H7 (cell line): ENCODE results near the gene IQGAP1. TPM values are rescaled to one million over a fixed set of nuclear protein-coding genes. Genes with fewer than 3 reads are reported as not detected.
"Not testable (repeated sequence)": the region's sequence is repeated elsewhere in the genome, so short reads cannot be mapped to it uniquely, and the experiment has no call there.

Source experiments
- DNase-seq: peaks from one replicate; pipeline ENCODE4 v3.0.0; 2012
- H3K27me3 ChIP-seq: 2 replicates; pipeline ENCODE4 v1.6.0; 2011; ENCODE audit warnings: mild to moderate bottlenecking, low read length; ENCODE audit not compliant: control insufficient read depth, insufficient read depth
- H3K36me3 ChIP-seq: replicated peaks from 2 replicates; pipeline ENCODE4 v1.5.1; 2011; ENCODE audit warnings: low read length; ENCODE audit not compliant: control insufficient read depth, insufficient read depth
- H3K4me3 ChIP-seq: 2 replicates; pipeline ENCODE4 v1.5.1; 2011; ENCODE audit warnings: low read depth, mild to moderate bottlenecking, control low read depth, low read length, moderate library complexity; ENCODE audit not compliant: insufficient read depth
- total RNA-seq: library from RNA; depleted of rRNA; stranded (reverse); fragments of >200 nt; shearing (Covaris generic); gene quantifications from 2 replicates; pipeline ENCODE4 v1.2.3, GENCODE V29; 2014

The IQGAP1 gene
- total RNA-seq, 1 experiment from 2014 or later = 74.7 TPM

DNA sequence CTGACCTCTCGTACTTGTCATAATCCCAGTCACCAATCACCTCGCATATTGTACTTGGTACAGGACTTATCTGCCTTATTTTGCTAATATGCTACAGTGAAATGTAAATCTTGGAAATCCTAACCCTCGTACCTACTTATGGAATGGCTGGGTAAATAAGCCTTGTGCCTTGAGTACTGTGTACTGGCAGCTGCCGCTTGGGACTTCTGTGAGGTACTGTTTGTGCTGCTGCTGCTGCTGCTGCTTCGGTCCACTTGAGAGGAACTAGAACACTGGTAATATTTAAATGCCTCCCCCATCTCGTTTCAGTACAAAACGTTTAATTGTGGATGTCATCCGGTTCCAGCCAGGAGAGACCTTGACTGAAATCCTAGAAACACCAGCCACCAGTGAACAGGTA, 99.1 kb downstream of the IQGAP1 start:
- no peak overlapping the region for H3K4me3 ChIP-seq
- peaks cover 29% of the 10 kb centered on the region for H3K36me3 ChIP-seq
- DNase-seq = no peak
- no peaks in the 10 kb centered on the region for H3K27me3 ChIP-seq

DNA sequence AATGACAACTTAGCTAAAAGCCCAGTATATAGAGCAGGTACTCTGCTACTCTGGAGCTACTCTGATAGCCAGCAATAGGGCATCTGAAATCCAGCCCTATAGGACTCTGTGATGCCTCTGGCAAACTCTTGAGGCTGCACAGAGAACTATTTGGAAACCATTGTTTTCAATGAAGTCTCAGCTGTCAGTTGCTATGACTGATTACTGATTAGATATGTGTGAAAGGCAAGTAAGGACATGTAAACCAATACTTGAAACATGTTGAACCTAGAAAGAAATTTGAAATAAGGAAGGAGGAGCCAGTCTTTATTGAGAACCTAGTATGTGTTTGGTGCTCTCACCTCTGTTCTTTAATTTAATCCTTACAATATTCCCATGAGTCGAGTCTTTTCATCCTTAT, 101.5 kb downstream of the IQGAP1 start:
- no peak for DNase-seq
- Histone ChIP-seq H3K4me3 (no peak overlapping the region), H3K27me3 (no peaks in the 10 kb centered on the region), H3K36me3 (peaks cover 25% of the 10 kb centered on the region)

DNA sequence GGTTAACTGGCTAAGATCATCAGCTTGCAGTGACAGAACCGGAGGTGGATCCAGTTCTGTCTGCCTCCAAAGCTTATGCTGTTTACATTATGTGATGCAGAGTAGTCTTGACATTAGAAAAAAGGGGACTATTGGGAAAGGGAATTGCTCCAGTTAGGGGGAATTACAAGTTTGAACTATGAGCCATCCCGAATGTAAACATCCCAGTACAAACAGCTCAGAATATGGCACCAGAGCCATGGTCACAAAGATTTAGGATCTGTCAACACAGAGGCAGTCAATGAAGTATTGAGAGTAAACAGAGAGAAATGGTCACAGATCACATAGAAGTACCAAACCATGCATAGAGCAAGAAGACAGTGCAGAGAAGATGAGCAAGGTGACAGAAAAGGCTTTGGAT, 101.9 kb downstream of the IQGAP1 start:
- peaks cover 25% of the 10 kb centered on the region for H3K36me3 ChIP-seq
- no peak overlapping the region for H3K4me3 ChIP-seq
- DNase-seq = no peak
- H3K27me3 ChIP-seq = no peaks in the 10 kb centered on the region

DNA sequence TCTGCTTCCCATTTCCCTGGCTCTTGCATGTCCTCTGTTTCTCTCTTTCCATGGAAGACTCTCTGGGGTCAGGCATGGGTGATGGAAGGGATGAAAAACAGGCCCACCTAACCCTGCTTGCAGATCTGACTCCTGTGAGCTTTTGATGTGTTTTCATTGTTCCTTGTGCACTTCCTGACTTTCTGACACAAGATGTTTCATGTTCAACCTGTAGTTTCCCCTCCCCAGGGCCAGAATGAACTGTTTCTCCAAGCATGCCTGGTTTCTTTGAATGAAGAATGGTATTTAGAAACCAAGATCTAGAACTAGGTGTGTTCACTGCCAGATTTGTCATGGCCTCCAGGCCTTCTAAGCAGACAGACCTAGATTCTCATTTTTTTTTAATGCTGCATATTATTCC, 105.6 kb downstream of the IQGAP1 start:
- Histone ChIP-seq H3K4me3 (no peak overlapping the region), H3K36me3 (peaks cover 18% of the 10 kb centered on the region), H3K27me3 (no peaks in the 10 kb centered on the region)
- no peak for DNase-seq

DNA sequence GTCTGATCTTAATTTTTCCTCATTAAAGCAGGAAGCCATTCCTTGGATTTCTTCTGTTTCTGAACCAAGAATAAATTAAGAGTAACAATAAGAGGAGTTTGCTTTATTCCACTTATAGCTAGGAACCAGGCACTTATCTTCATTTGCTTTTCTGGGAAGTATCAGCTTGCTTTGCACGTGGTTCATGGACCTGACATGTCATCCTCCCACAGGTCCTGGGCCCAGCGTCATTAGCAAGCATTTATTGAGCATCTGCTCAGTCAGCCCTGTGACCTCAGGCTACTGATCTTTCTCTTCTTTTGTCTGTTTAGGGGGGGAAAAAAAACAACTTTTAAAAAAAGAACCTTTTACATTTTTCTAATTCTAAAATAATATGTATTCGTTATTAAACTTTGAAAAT, 107.0 kb downstream of the IQGAP1 start:
- Histone ChIP-seq H3K27me3 (no peaks in the 10 kb centered on the region), H3K4me3 (no peak overlapping the region), H3K36me3 (peaks cover 19% of the 10 kb centered on the region)
- DNase-seq = no peak

DNA sequence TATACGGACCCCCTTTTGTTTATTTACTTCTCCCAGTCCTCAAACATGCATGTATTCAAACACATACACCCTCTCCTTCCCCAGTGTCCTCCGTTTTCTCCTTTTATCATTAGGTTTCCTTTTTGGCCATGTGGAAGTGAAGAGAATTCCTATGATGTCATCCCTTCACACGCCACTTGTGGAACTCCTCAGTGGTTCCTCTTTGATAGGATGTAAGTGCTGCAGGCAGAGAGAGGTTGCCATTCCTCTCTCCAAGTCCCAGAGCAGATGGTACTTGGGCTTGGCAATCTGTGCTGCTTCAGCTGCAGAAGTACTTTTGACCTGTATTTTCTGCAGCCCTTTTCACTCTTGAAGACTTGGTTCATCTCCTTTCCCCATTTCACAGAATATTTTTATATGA, 108.7 kb downstream of the IQGAP1 start:
- H3K4me3 ChIP-seq = no peak overlapping the region
- H3K36me3 ChIP-seq = peaks cover 13% of the 10 kb centered on the region
- no peaks in the 10 kb centered on the region for H3K27me3 ChIP-seq
- no peak for DNase-seq

DNA sequence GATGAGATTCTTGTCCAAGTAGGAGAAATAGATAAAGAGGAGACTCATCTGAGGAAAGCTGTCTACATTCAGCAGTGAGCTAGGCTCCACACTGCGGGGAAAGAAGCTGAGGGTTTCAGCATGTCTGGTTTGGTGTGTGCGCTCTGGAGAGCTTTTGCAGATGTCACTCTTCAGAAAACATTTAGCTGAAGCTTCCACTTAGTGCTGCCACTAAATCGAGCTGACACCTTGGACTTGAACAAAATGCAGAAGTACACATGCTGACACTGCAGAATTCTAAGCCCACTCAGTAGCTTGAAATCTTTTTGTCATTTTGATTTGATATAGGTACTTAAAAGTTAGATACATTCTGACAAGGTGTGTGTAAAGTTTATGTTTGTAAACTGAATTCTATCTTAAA, 109.3 kb downstream of the IQGAP1 start:
- Histone ChIP-seq H3K4me3 (no peak overlapping the region), H3K27me3 (no peaks in the 10 kb centered on the region), H3K36me3 (peaks cover 13% of the 10 kb centered on the region)
- no peak for DNase-seq

DNA sequence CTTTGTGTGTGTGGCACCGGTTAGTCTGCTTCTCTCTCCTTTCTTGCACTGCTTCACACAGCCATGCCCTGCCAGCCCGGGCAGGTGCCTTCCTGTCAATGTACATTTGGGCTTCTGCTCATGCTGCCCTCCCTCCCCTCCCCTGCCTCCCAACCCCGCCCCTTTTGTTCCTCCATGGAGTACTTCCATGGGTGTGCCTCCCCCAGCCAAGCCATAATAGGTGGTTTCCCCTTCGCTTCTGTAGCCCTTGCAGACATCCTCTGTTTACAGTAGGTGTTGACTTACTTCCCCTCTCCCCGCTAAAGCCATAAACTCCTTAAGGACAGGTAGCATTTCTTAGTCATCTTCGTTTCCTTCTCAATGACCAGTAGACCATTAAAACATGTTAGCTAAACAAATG, 109.9 kb downstream of the IQGAP1 start:
- Histone ChIP-seq H3K27me3 (no peaks in the 10 kb centered on the region), H3K4me3 (no peak overlapping the region), H3K36me3 (peaks cover 12% of the 10 kb centered on the region)
- DNase-seq = peak; percentile 35

DNA sequence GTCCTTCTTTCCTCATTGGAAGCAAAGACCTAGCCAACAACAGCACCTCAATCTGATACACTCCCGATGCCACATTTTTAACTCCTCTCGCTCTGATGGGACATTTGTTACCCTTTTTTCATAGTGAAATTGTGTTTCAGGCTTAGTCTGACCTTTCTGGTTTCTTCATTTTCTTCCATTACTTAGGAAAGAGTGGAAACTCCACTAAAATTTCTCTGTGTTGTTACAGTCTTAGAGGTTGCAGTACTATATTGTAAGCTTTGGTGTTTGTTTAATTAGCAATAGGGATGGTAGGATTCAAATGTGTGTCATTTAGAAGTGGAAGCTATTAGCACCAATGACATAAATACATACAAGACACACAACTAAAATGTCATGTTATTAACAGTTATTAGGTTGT, 112.1 kb downstream of the IQGAP1 start:
- DNase-seq = no peak
- H3K36me3 ChIP-seq = peaks cover 10% of the 10 kb centered on the region
- no peaks in the 10 kb centered on the region for H3K27me3 ChIP-seq
- no peak overlapping the region for H3K4me3 ChIP-seq

DNA sequence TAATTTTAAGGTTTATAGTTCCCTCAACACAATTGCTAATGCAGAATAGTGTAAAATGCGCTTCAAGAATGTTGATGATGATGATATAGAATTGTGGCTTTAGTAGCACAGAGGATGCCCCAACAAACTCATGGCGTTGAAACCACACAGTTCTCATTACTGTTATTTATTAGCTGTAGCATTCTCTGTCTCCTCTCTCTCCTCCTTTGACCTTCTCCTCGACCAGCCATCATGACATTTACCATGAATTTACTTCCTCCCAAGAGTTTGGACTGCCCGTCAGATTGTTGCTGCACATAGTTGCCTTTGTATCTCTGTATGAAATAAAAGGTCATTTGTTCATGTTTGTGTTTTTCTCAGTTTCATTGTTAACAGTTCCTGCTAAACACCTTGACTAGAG, 113.9 kb downstream of the IQGAP1 start:
- Histone ChIP-seq H3K27me3 (no peaks in the 10 kb centered on the region), H3K36me3 (peaks cover 10% of the 10 kb centered on the region), H3K4me3 (no peak overlapping the region)
- DNase-seq = no peak

DNA sequence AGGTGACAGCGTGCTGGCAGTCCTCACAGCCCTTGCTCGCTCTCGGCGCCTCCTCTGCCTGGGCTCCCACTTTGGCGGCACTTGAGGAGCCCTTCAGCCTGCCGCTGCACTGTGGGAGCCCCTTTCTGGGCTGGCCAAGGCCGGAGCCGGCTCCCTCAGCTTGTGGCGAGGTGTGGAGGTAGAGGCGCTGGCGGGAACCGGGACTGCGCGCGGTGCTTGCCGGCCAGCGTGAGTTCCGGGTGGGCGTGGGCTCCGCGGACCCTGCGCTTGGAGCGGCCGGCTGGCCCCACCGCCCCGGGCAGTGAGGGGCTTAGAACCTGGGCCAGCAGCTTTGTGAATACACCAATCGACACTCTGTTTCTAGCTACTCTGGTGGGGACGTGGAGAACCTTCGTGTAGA, 122.7 kb downstream of the IQGAP1 start:
- not testable (repeated sequence) for H3K4me3 ChIP-seq, H3K27me3 ChIP-seq, DNase-seq, H3K36me3 ChIP-seq

DNA sequence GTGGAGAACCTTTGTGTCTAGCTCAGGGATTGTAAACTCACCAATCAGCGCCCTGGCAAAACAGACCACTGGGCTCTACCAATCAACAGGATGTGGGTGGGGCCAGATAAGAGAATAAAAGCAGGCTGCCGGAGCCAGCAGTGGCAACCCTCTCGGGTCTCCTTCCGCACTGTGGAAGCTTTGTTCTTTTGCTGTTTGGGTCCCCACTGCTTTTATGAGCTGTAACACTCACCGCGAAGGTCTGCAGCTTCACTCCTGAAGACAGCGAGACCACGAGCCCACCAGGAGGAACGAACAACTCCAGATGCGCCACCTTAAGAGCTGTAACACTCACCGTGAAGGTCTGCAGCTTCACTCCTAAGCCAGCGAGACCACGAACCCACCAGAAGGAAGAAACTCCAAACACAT, 123.2 kb downstream of the IQGAP1 start:
- H3K27me3 ChIP-seq, DNase-seq, H3K36me3 ChIP-seq, H3K4me3 ChIP-seq: not testable (repeated sequence)

DNA sequence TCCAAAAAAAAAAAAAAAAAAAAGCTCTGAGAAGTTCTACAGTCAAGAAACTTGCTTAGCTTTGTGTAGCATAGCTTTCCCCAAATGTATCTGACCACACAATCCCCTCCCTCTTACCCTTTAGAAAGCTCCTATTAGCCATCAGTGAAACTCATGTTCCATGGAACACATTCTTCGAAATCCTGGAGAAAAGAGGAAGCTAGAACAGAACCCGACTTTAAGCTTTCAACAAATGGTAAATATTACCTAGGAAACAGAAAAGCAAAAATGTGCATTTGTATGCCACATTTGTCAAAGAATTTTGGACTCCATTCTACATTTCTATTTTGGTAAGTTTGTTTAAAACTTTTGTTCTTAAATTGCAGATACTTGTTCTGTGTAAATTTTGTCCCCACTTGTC, 124.2 kb downstream of the IQGAP1 start:
- no peak overlapping the region for H3K4me3 ChIP-seq
- no peak for DNase-seq
- H3K27me3 ChIP-seq = no peaks in the 10 kb centered on the region
- H3K36me3 ChIP-seq = no peaks in the 10 kb centered on the region

DNA sequence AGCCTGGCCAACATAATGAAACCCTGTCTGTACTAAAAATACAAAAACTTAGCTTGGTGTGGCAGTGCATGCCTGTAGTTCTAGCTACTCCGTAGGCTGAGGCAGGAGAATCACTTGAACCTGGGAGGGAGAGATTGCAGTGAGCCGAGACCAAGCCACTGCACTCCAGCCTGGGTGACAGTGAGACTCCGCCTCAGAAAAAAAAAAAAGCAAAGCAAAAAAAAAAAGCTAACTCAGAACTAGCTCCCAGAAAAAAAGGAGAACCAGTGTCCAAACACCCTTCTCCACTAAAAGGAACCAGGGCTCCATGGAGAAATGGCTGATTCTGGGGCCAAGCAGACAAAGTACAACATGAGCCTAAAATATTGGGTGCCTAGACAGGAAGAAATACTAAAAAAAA, 124.9 kb downstream of the IQGAP1 start:
- H3K36me3 ChIP-seq = no peaks in the 10 kb centered on the region
- H3K4me3 ChIP-seq = no peak overlapping the region
- no peak for DNase-seq
- no peaks in the 10 kb centered on the region for H3K27me3 ChIP-seq

DNA sequence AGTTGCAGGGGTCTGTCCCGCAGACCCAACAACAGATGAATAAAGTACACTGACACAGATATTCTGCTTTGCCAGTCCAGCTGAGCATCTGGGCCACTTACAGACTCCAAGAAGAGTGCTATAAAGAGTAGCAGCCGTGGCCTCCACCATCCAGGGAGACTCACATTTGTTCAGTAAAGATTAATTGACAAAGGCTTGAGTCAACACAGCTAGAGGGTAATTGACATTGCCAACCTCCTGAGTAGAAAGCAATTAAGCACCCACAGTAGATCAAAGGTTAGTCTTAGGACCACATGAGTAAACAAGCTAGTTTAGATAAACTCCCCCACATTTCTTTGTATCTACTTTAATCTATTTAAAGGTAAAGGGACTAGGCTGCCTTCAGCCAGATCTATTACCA, 125.4 kb downstream of the IQGAP1 start:
- no peak overlapping the region for H3K4me3 ChIP-seq

DNA sequence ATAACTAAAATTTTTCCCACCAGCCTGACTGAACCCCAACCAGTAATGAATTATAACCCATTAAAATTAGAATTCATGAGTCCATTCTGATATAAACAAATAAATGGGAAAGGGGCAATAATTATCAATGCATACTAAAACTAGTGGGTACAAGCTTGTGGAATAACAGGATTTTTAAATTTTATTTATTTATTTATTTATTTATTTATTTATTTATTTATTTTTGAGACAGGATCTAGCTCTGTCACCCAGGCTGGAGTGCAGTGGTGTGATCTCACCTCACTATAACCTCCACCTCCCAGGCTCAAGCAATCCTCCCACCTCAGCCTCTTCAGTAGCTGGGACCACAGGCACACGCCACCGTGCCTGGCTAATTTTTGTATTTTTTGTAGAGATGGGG, 125.9 kb downstream of the IQGAP1 start:
- H3K27me3 ChIP-seq, H3K36me3 ChIP-seq, H3K4me3 ChIP-seq, DNase-seq: not testable (repeated sequence)

More for the DNA sequence above, 125.4 kb downstream of the IQGAP1 start:
- no peaks in the 10 kb centered on the region for H3K27me3 ChIP-seq
- DNase-seq = no peak
- H3K36me3 ChIP-seq = no peaks in the 10 kb centered on the region
